COLO668 (cell line): Measurements from ENCODE around the gene SLC41A2.
"Not testable (repeated sequence)": the region's sequence is repeated elsewhere in the genome, so short reads cannot be mapped to it uniquely, and the experiment has no call there.

ENCODE experiments used
- DNase-seq: peaks from one replicate; lab custom pipeline; 2025; ENCODE audit not compliant: unreplicated experiment; lab: John Stamatoyannopoulos, UW

SLC41A2 gene, protein sequence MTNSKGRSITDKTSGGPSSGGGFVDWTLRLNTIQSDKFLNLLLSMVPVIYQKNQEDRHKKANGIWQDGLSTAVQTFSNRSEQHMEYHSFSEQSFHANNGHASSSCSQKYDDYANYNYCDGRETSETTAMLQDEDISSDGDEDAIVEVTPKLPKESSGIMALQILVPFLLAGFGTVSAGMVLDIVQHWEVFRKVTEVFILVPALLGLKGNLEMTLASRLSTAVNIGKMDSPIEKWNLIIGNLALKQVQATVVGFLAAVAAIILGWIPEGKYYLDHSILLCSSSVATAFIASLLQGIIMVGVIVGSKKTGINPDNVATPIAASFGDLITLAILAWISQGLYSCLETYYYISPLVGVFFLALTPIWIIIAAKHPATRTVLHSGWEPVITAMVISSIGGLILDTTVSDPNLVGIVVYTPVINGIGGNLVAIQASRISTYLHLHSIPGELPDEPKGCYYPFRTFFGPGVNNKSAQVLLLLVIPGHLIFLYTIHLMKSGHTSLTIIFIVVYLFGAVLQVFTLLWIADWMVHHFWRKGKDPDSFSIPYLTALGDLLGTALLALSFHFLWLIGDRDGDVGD

GRCh38 chr12:104958001-104958804 lies at the start of gene SLC41A2:
SLC41A2 (minus strand) TSS chr12:104958290; CDS start chr12:104928527, 29,763 bp downstream.
- DNase-seq: peak; percentile 95

GRCh38 chr12:105001476-105001875 lies 43.4 kb upstream of the SLC41A2 start:
- no peak for DNase-seq

DNA sequence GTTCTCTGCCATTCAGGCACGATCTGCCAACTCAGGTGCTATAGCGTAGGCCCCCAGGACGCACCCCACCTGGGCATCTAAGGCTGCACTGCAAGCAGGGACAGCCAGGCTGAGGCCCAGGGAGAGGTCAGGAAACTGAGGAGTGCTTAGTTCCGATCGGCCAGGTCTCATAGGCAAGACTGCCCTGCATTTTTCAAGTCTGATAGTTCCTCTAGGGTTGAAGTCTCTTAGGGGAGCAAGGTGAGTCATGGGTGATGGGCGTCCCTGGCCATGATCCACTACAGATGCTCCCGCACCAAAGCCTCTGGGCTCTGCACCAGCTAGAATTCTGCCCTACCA lies 41.2 kb upstream of the SLC41A2 start:
- DNase-seq: no peak

- DNase-seq: peak; percentile 98
These were observed 40.6 kb upstream of the SLC41A2 start for GRCh38 chr12:104998423-104999346.

- no peak for DNase-seq
These were observed 39.5 kb upstream of the SLC41A2 start for GRCh38 chr12:104997541-104997940.

DNA sequence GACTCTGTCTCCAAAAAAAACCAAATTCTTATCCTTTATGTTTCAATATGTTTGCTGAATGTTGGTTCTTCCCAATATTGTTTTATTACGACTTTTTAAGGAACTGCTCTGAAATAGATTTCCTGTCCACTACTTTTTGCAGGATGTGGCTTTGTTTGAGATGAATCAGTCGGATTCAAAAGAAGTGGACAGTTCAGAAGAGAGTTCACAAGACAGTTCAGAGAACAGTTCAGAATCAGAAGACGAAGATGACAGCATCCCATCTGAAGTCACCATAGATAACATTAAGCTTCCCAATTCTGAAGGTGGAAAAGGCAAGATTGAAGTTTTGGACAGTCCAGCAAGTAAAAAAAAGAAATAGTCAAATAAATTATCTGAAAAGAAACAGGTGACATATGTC lies 36.2 kb upstream of the SLC41A2 start:
- DNase-seq: no peak

DNA sequence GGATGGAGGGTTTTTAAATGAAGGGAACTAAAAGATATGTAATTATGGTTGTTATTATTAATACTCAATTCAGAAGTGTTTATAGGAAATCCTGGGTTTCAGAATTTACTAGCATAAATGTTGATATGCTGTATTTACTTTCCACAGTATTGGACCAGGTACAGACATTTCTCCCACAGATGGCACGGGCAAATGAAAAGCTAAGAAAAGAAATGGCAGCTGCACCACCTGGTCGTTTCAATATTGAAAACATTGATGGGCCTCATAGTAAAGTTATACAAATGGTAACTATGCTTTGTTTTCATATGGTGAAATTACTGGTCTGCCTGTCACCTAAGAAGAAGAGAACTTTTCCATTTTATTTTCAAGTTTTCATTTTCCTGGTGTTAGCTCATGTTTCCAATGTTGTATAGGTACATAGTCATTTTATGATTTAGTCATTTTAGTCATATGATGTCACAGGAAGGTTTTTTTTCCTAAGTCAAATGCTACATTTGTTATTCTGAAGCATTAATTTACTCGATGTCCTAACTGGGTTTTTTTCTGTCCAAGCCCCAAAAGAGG lies 33.6 kb upstream of the SLC41A2 start:
- no peak for DNase-seq

GRCh38 chr12:104990950-104991349 lies 32.9 kb upstream of the SLC41A2 start:
- DNase-seq: no peak

DNA sequence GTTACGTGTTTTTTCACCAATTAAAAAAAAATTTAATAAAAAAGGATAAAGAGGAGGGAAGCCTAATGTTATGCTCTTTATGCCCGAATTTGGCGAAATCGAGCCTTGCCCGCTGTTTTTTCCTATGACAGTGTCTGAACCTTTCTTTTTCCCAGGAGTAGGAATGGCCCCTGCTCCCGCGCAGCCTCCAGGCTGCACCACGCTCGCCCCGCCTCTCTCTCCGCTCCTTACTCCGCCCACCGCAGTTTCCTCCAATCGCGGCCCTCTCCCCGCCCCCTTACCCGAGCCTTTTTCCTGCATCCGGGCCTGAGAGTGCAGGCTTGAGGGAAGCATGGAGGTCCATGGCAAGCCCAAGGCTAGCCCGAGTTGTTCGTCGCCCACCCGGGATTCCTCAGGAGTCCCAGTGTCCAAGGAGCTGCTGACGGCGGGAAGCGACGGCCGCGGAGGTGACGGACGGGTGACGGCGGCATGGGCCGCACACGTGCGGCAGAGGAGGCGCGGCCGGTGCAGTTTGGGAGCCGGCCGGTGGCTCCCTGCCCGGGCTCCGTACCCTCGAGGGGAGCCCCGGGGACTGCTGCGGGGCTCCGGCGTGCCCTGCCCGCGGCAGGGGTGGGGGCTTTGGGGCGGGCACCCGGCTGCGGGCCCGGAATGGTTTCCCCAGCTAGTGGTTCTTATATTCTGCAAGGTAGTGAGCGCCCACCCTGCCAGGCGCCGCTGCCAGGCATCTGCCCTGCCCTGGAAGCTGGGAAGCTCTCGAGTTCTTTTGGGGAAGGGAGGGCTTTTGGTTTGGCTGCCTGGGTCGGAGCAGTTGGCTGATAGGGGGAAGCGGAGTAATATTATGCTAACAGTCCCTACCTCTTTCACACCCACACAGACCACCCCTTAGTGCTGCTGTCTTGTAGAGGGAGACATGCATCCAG lies 28.2 kb upstream of the SLC41A2 start, which contains the start of gene NOPCHAP1:
Gene NOPCHAP1, plus strand, starts transcription at position 295 of the 920 bp plus-strand sequence. Its CDS starts 37 bp downstream, at position 332.
- peak; percentile 97 for DNase-seq

GRCh38 chr12:104985206-104985605 lies 27.1 kb upstream of the SLC41A2 start:
- DNase-seq: no peak

DNA sequence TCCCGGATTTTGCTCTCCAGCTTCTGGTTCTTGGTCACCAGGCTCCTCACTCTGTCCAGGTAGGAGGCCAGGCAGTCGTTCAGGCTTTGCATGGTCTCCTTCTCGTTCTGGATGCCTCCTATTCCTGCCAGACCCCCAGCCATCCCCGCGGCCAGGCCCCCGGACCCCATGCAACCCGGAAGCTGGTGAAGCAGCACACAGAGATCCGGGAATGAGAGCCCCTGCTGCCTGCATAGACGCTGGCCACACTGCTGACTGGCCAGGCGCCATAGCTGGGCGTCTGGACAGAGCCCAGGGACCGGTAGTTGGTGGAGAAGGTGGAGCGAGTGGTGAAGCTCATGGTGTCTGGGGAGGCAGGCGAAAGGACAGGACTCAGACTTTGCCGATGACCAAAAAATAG lies 19.6 kb upstream of the SLC41A2 start:
- not testable (repeated sequence) for DNase-seq

DNA sequence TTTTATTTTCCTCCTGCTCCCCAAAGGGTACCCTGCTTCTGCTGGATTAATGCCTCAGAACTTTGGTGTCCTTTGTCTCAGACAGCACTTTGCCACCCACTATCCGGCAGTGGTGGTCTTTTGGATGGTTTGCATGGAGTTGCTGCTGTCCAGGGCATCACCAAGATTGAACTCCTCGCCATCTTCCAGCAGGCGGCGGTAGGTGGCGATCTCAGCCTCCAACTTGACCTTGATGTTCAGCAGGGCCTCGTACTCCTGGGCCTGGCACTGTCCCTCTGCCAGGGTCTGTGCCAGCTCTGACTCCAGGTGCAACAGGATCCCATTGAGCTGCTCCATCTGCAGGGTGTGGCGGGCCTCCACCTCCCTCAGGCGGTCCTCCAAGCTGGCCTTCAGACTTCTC lies 18.6 kb upstream of the SLC41A2 start:
- DNase-seq: no peak

- no peak for DNase-seq
These were observed 17.7 kb upstream of the SLC41A2 start for GRCh38 chr12:104975587-104976343.

GRCh38 chr12:104974626-104975290 lies 16.7 kb upstream of the SLC41A2 start:
- DNase-seq: no peak

GRCh38 chr12:104973250-104973649 lies 15.2 kb upstream of the SLC41A2 start:
- no peak for DNase-seq

DNA sequence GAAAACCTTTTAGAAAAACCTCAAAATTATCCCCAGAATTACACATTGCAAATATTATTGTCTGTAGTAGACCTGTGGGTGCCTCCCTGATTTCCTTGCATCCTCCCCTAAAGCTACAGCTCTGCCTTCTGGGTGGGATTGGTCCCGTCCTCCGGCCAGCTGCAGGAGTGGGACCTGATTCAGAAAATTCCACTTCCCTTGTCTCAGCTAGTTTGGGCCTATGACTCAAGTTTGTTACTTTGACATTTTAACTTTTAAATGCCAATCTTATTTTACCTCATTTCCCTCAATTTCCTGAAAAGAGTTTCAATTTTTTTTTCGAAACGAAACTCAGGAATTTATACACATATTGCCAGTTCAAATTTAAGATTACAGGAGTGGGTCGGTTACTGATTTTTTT lies 13.2 kb upstream of the SLC41A2 start:
- no peak for DNase-seq

- no peak for DNase-seq
These were observed 11.3 kb upstream of the SLC41A2 start for GRCh38 chr12:104969343-104969742.

- no peak for DNase-seq
These were observed 8.6 kb upstream of the SLC41A2 start for GRCh38 chr12:104966677-104967076.
